ENCODE measurements around the gene LDLRAD4. TPM values are rescaled to one million over a fixed set of nuclear protein-coding genes. Genes with fewer than 3 reads are reported as not detected.

The LDLRAD4 gene
- total RNA-seq, 2 experiments from 2014 or later: 37.3 to 38.5 TPM

DNA sequence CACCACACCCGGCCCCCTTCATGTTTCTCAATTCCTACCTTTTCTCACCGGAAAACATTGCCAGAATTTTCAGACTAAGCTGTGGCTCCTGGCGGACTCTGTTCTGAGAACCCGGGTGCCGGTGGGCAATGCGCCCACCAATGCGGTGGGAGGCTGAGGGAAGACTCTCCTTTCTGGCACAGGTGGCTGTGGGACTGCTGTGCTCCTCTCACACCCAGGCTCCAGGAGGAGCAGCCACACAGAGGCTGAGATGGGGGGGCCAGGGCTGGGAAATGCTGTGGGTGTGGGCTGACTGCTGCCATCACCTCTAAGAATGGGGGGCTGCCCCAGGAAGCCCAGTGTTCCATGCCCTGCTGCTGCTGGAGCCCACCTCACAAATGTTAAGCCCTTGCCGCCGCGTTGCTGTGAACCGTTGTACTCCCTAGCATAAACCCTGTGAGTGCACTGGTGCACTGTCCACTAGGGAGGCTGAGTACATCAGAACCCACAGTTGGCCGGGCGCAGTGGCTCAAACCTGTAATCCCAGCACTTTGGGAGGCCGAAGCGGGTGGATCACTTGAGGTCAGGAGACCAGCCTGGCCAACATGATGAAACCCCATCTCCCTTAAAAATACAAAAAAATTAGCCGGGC, 152.6 kb downstream of the LDLRAD4 start:
- ChIA-PET CTCF (no interaction called here), POLR2A (no interaction called here)
- H3K36me3 Mint-ChIP-seq (ENCODE audit: low read depth): no peaks in the 10 kb centered on the region
- no peaks in the 10 kb centered on the region for H3K27me3 Mint-ChIP-seq
- H3K4me3 Mint-ChIP-seq: no peak overlapping the region
- TF ChIP-seq, protein P1, sequence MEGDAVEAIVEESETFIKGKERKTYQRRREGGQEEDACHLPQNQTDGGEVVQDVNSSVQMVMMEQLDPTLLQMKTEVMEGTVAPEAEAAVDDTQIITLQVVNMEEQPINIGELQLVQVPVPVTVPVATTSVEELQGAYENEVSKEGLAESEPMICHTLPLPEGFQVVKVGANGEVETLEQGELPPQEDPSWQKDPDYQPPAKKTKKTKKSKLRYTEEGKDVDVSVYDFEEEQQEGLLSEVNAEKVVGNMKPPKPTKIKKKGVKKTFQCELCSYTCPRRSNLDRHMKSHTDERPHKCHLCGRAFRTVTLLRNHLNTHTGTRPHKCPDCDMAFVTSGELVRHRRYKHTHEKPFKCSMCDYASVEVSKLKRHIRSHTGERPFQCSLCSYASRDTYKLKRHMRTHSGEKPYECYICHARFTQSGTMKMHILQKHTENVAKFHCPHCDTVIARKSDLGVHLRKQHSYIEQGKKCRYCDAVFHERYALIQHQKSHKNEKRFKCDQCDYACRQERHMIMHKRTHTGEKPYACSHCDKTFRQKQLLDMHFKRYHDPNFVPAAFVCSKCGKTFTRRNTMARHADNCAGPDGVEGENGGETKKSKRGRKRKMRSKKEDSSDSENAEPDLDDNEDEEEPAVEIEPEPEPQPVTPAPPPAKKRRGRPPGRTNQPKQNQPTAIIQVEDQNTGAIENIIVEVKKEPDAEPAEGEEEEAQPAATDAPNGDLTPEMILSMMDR (IDR thresholded peaks at IDR 0.05): no peak
- no peak overlapping the region for H3K27ac Mint-ChIP-seq
- intact Hi-C loops (cut with micrococcal nuclease): no loop called here
- no peak for ATAC-seq
- no peak for DNase-seq
- no peaks in the 10 kb centered on the region for H3K9me3 Mint-ChIP-seq
- peaks cover 75% of the 10 kb centered on the region for H3K4me1 Mint-ChIP-seq (ENCODE audit: low read depth)

DNA sequence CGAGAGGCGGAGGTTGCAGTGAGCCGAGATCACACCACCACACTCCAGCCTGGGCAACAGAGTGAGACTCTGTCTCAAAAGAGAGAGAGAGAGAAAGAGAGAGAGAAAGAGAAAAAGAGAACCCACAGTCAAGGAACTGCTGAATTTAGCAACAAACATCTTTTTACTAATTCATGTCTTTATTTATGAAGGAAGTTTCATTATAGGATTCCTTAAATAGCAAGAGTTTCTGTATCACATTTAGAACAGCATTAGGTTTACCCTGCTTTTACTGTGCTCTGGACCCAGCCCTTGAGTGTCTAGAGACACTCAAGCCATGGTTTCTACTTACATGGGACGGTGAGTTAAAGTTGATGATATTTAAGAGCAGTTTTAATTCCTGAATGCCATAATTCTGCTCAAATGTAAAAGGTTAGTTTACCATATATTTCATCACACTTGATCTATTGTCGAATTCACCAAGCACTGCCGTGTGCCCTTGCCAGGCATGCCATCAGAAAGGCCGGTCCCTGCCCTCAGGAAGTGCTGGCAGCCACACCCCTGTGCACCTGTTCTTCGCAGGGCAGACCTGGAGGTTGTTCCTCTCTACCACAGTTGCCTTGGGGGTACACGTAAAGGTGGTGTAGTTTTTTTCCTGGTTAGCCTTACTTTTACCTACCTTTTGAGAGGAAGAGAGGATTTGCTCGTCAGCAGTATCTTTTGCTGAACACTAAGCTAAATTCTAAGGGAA, 153.3 kb downstream of the LDLRAD4 start:
- TF ChIP-seq, protein P1 (IDR thresholded peaks at IDR 0.05): no peak
- no peaks in the 10 kb centered on the region for H3K9me3 Mint-ChIP-seq
- ChIA-PET POLR2A (interaction anchor here (0.7 kb wide), 1 partner anchor 65 kb away, joined by 4 read pairs; no protein-coding TSS in a partner anchor), CTCF (interaction anchor here (1.5 to 1.6 kb wide), 2 partner anchors 11 to 92 kb away, joined by 3 to 4 read pairs; no protein-coding TSS in a partner anchor)
- no peak for DNase-seq
- H3K27ac Mint-ChIP-seq: peak overlapping the region; percentile 50
- no peak overlapping the region for H3K4me3 Mint-ChIP-seq
- intact Hi-C loops (cut with micrococcal nuclease): no loop called here
- peaks cover 75% of the 10 kb centered on the region for H3K4me1 Mint-ChIP-seq (ENCODE audit: low read depth)
- no peak for ATAC-seq
- H3K27me3 Mint-ChIP-seq: no peaks in the 10 kb centered on the region
- no peaks in the 10 kb centered on the region for H3K36me3 Mint-ChIP-seq (ENCODE audit: low read depth)

DNA sequence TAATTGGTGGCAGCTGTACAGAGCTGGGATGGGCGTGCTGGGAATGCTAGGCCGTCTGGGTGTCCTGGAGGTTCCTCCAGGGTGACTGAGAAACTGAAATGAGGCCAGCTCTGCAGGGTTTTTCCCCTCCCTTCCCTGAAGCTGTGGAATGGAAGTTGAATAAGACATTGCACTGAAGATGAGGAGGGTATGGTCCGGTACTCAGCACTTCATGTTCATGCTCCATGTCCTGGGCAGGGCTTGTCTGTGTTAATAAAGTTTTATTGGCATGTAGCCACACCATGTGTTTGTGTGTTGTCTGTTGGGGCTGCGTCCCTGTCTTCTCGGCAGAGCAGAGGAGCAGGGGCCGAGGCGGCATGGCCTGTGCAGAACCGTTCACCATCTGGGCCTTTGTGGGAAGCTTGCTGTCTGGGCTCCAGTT, 154.0 kb downstream of the LDLRAD4 start:
- no peak for DNase-seq
- ATAC-seq: no peak
- H3K36me3 Mint-ChIP-seq (ENCODE audit: low read depth): no peaks in the 10 kb centered on the region
- H3K4me1 Mint-ChIP-seq (ENCODE audit: low read depth): peaks cover 78% of the 10 kb centered on the region
- TF ChIP-seq, protein P1 (IDR thresholded peaks at IDR 0.05): no peak
- intact Hi-C loops (cut with micrococcal nuclease): no loop called here
- no peaks in the 10 kb centered on the region for H3K9me3 Mint-ChIP-seq
- no peaks in the 10 kb centered on the region for H3K27me3 Mint-ChIP-seq
- no peak overlapping the region for H3K4me3 Mint-ChIP-seq
- ChIA-PET CTCF (interaction anchor here (1.4 to 1.6 kb wide), 3 partner anchors 12 to 156 kb away, joined by 3 to 10 read pairs (median 4); no protein-coding TSS in a partner anchor), POLR2A (interaction anchor here (0.6 to 0.7 kb wide), 2 partner anchors 64 to 236 kb away, joined by 3 to 4 read pairs; no protein-coding TSS in a partner anchor)
- H3K27ac Mint-ChIP-seq: no peak overlapping the region

DNA sequence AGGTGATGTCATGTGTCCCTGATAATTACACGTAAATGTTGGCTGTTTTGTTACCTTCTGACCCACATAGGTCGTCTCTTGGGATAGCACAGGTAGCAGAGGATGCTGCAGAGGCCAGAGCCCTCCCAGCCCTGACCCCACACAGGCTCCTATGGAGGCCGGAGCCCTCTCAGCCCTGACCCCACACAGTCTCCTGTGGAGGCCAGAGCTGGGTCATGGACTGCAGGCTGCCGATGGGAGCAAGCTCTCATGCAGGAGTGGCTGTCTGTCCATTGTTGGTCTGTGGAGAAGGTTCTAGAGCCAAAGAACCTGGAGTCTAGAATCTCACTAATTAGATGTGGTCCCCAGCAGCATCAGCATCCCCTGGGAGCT, 155.5 kb downstream of the LDLRAD4 start:
- ChIA-PET POLR2A (interaction anchor here (1.0 to 1.8 kb wide), 2 partner anchors 100 to 108 kb away, joined by 3 to 10 read pairs; no protein-coding TSS in a partner anchor), CTCF (interaction anchor here (1.0 kb wide), 1 partner anchor 158 kb away, joined by 4 read pairs; no protein-coding TSS in a partner anchor)
- no peak overlapping the region for H3K4me3 Mint-ChIP-seq
- no peaks in the 10 kb centered on the region for H3K36me3 Mint-ChIP-seq (ENCODE audit: low read depth)
- H3K27ac Mint-ChIP-seq: no peak overlapping the region
- H3K4me1 Mint-ChIP-seq (ENCODE audit: low read depth): peaks cover 90% of the 10 kb centered on the region
- TF ChIP-seq, protein P1 (IDR thresholded peaks at IDR 0.05): no peak
- ATAC-seq: no peak
- intact Hi-C loops (cut with micrococcal nuclease): no loop called here
- H3K27me3 Mint-ChIP-seq: no peaks in the 10 kb centered on the region
- H3K9me3 Mint-ChIP-seq: no peaks in the 10 kb centered on the region
- DNase-seq: no peak
